SHP77 treated with DMSO at 0.1 percent for 48 hours (cell line): Measurements from ENCODE around the gene DRD2.

Experiments
- DNase-seq: peaks from one replicate; lab custom pipeline; 2025; lab: John Stamatoyannopoulos, UW

DRD2 gene

GRCh38 chr11:113400631-113401230 is 74.5 kb downstream of the DRD2 start:
- no peak for DNase-seq

DNA sequence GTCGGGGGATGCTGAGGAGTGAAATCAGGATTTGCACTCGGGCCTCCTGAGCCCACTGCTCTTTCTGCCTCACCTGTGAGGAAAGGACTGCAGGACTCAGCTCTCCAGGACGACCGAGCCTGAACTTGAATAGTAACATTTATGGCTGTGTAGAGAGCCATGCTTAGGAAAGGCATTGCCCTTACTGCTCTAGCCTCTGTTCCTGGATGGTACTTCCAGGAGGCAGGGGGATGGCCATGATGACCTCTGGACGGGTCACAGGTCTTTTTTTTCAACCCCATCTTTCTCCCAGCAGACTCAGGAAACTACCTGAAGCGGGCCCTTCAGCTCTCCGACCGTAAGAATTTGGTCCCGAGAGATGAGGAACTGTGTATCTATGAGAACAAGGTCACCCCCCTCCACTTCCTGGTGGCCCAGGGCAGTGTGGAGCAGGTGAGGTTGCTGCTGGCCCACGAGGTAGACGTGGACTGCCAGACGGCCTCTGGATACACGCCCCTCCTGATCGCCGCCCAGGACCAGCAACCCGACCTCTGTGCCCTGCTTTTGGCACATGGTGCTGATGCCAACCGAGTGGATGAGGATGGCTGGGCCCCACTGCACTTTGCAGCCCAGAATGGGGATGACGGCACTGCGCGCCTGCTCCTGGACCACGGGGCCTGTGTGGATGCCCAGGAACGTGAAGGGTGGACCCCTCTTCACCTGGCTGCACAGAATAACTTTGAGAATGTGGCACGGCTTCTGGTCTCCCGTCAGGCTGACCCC is 76.3 kb downstream of the DRD2 start:
- no peak for DNase-seq

DNA sequence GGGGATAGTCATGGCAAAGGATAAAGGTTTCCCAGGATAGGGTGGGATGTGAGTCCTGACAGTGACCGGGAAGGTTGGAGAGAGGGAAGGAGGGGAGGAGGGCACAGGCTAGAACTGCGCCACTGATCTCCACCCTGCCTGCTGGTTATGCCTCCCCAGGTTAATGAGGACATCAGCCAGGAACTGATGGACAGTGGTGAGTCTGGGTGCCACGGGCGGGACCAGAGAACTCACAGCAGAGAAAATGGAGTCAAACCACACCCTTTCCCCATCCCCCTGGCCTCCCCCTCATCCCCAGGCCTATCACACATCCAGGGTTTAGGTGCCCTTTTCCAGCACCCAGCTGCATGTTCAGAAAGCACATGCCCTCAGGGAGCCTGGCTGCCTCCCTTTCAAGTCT is 77.4 kb downstream of the DRD2 start:
- no peak for DNase-seq

DNA sequence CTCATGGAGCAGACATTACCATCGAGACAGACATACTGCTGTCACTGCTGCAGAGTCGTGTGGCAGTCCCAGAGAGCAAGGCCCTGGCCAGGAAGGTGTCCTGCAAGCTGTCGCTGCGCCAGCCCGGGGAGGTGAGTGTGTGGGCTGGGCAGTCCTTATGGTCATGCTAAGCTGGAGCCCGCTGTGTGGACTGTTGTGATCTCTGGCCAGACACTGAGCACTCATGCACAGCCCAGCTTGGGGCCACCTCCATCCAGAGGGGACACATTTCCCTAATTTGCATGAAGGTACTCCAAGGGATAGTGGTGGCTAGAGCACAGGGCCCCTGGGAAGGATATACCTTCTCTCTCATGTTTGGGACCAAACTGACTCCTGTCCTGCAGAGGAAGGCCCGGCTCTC is 78.0 kb downstream of the DRD2 start:
- DNase-seq = no peak

- DNase-seq = no peak
Measured at GRCh38 chr11:113396690-113397089, 78.5 kb downstream of the DRD2 start.

DNA sequence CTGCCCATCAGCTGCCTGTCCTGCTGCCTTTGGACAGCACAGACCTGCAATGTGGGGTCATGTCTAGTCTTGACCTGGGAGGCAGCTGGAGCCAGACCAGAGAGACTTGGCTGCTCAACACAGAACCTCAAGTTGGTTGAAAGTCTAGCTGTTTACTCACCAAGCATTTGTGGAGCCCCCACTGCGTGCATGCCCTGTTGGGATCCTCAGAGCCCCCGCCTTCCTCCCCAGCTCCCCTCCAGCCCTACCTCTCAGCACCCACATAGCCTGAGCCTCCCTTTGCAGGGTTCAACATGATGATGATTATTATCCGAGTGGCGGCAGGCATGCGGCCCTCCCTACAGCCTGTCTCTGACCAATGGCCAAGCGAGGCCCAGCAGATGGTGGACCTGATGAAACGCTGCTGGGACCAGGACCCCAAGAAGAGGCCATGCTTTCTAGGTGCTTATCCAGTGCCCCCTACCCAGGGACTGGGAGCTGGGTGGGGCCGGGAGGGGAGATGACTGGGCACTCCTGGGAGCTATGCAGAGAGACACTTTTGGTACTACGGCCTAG is 79.3 kb downstream of the DRD2 start:
- DNase-seq = no peak

DNA sequence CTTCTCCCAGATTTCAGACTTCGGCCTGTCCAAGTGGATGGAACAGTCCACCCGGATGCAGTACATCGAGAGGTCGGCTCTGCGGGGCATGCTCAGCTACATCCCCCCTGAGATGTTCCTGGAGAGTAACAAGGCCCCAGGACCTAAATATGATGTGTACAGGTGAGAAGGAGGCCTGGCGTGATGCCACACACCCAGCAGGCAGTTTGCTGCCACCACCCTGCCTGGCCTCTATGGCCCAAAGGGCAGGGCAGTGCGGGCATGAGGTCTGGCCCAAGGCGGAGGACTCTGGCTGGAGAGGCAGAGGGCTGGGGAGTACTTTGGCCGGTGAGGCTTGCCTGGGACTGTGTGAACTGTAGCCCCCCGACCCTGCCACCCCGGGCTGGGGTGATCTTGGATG is 80.3 kb downstream of the DRD2 start:
- DNase-seq = no peak

- DNase-seq = no peak
Measured at GRCh38 chr11:113393501-113393985, 81.7 kb downstream of the DRD2 start.

- DNase-seq = no peak
Measured at GRCh38 chr11:113392236-113392921, 82.8 kb downstream of the DRD2 start.

DNA sequence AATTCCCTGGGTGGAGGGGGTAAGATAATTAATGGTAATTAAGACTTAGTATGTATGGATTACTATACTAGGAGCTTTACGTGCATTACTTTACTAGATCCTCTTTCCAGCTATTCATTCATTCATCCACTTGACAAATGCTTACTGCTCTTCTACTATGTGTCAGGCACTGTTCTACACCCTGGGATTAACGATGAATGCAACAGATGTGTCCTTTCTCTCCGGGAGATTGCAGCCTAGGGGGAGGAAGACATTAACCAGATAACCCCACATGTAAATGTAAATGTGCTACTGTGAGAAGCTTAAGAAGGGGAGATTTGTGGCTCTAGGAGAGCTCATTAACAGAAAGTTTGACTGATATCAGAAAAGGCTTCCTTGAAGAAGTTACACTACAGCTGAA is 85.9 kb downstream of the DRD2 start:
- no peak for DNase-seq

DNA sequence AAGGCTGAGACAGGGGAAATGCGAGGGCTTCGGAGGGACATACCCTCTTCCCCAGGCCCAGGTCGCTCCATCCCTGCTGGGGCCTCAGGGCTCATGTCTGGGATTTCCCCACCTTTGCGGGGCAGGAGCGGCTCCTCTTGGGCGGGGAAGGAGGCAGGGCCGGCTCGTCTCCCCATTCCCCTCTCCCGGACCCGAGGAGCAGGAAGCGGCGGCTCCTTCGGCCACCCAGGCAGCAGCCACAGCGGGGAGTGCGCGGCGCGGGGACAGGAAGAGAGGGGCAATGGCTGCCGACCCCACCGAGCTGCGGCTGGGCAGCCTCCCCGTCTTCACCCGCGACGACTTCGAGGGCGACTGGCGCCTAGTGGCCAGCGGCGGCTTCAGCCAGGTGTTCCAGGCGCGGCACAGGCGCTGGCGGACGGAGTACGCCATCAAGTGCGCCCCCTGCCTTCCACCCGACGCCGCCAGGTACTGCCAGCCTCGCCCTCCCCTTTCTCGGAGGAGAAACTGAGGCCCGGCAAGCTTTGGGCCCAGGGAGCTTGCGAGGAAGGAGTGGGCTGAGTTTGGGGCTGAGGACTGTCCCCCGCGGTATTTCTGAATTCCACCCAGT is 87.5 kb downstream of the DRD2 start, which contains the start of gene ANKK1:
TSS of gene ANKK1 (plus strand) at position 175 of the 607 bp plus-strand sequence. CDS start at position 281, 106 bp downstream.
- no peak for DNase-seq

- no peak for DNase-seq
Measured at GRCh38 chr11:113386866-113387265, 88.3 kb downstream of the DRD2 start.

DNA sequence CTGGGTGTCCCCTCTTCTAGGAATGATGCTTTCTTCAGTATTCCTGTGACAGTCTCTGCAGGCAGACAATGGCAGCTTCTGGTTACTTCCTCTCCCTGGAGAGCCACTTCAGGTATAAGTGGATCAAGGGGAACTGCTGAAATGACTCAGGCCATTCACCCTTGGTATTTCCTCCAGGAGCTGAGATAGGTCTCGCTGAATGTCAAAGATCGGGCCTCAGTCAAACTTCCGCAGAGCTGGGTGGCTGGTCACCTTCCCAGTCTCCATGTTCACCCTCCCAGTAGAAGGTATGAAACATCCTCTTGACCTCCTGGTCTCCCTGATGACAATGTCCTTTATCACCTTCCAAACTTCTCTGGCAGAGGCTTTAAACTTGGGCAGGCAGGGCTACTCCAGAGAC is 89.4 kb downstream of the DRD2 start:
- DNase-seq = no peak

DNA sequence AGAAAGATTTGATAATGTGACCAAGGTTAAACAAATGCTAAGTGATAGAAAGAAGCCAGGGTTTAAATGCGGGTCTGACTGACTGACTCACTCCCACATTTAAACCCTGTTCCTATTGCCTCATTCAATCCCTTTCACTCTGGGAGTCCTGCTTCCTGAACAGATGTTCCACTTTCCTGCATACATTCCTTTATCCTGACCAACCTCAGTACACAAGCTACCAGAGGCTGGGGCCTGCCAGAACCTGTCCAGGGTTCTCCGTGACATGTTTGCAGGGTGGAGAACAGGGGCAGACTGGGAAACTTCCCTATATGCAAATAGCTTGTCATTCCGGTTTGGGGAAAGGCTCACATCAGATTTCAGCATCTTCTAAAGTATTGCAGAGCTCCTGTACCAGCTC is 90.6 kb downstream of the DRD2 start:
- DNase-seq = no peak

DNA sequence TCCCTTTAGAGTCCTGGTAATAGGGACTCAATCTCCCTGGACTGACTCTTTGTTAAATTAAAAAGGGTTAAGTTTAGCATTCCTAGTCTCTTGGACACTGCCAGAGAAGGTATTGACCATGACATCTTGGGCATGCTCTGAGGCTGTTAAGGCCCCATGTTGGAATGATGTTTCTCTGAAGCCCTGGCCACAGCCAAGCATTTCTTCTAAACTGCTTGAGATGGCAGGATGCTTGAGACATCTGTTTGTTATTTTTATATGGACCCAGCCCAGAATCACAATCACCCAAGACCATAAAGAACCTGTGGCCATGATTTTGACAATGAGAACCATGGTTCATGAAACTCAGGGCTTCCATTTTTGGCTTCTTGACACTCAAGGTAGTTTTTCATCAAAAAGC is 93.1 kb downstream of the DRD2 start:
- DNase-seq = no peak

DNA sequence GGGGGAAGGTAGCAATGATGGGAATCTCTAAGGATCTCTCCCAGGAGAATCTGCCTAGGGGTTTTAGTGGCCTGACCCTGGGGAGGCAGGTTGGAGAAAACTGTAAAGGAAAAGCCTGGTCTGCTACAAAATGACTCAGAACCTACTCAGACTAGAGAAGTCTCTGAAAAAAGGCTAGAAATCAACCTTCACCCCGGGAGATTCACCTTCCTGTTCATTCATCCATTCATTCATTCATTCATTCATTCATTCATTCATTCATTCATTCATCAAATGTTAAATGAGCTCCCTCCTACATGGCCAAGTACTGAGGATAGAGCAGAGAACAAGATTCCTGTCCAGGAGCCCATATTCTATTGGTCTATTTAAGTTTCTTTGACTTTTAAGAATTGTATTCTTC is 96.5 kb downstream of the DRD2 start:
- no peak for DNase-seq

- no peak for DNase-seq
Measured at GRCh38 chr11:113377681-113378412, 97.4 kb downstream of the DRD2 start.

DNA sequence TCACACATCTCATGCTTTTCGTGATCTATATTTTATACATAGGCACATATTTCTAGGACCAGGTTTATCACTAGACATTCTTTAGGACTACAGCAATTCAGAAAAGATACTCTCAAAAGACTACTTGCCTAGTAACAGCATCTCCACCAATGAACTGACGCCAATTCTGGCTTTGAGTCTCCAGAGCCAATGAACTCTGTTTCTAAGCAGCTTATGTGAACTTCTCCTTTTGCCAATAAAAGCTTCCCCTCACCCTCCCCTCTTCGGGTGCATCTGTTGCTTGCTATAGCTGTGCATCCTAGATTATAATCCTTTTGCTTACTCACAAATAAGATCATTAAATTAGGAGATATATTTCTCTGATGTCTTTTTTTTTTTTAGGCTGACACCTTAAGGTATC is 99.0 kb downstream of the DRD2 start:
- DNase-seq = no peak

GRCh38 chr11:113375402-113375801 is 99.8 kb downstream of the DRD2 start:
- no peak for DNase-seq

DNA sequence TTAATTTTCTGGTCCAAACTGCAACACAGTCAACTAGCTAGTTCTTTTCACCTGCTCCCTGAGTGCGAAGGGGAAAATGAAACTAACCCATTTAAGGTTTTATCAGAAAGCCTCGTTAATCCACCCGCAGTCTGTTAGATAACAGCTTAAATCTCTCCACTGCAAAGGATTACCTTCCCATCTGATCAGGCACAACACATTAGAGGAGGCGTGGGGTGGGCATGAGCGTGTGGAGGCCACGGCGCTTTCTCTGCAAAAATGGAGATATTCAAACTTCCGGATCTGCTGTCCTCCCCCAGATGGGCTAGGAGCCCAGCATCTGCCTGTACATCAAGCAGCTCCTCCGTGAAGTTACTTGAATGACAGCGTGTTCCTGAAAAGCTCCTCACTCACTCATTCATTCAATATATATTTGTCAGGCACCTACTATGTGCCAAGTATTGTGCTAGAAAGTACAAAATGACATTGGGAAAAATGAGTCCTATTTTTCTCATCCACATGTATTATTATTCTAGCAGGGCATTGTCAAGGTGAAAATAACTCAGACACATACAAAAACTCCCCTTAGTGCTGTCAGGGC is 101.1 kb downstream of the DRD2 start:
- no peak for DNase-seq

- no peak for DNase-seq
Measured at GRCh38 chr11:113373306-113373705, 101.9 kb downstream of the DRD2 start.
